ENCODE data around the gene MEDAG.

The MEDAG gene

GRCh38 chr13:30873499-30873898, 32.6 kb upstream of the MEDAG start:
- peak; percentile 22 for DNase-seq

- no peak for DNase-seq
Observed at GRCh38 chr13:30874111-30874510, 32.0 kb upstream of the MEDAG start.

- no peak for DNase-seq
Observed at GRCh38 chr13:30874561-30874960, 31.5 kb upstream of the MEDAG start.

GRCh38 chr13:30877335-30877734, 28.7 kb upstream of the MEDAG start:
- no peak for DNase-seq

GRCh38 chr13:30880151-30880855, 25.8 kb upstream of the MEDAG start:
- no peak for DNase-seq

GRCh38 chr13:30880856-30881155, 25.3 kb upstream of the MEDAG start:
- no peak for DNase-seq

GRCh38 chr13:30881191-30881651, 24.9 kb upstream of the MEDAG start:
- no peak for DNase-seq

GRCh38 chr13:30882026-30882850, 23.8 kb upstream of the MEDAG start:
- no peak for DNase-seq

- no peak for DNase-seq
Observed at GRCh38 chr13:30882996-30883766, 22.9 kb upstream of the MEDAG start.

- DNase-seq, result no peak
Observed at GRCh38 chr13:30884543-30884942, 21.5 kb upstream of the MEDAG start.

GRCh38 chr13:30889196-30889690, 16.8 kb upstream of the MEDAG start:
- no peak for DNase-seq

GRCh38 chr13:30892966-30893365, 13.1 kb upstream of the MEDAG start:
- DNase-seq, result peak; percentile 13

GRCh38 chr13:30895773-30896172, 10.3 kb upstream of the MEDAG start:
- no peak for DNase-seq

- no peak for DNase-seq
Observed at GRCh38 chr13:30898070-30898469, 8.0 kb upstream of the MEDAG start.

GRCh38 chr13:30898678-30899241, 7.3 kb upstream of the MEDAG start:
- no peak for DNase-seq

- no peak for DNase-seq
Observed at GRCh38 chr13:30900436-30900835, 5.6 kb upstream of the MEDAG start.

GRCh38 chr13:30900952-30901749, 4.9 kb upstream of the MEDAG start:
- no peak for DNase-seq

GRCh38 chr13:30904043-30904442, 2.0 kb upstream of the MEDAG start:
- DNase-seq, result no peak

GRCh38 chr13:30906411-30907051, 460 bp downstream of the MEDAG start:
- DNase-seq, result peak; percentile 18

- peak; percentile 2 for DNase-seq
Observed at GRCh38 chr13:30907121-30907861, 1.2 kb downstream of the MEDAG start.

GRCh38 chr13:30908416-30908980, 2.4 kb downstream of the MEDAG start:
- DNase-seq, result peak; percentile 11
